GM12878 (cell line): ENCODE results near the gene GDPD2. TPM values are rescaled to one million over a fixed set of nuclear protein-coding genes. Genes with fewer than 3 reads are reported as not detected.

ENCODE experiments used
- ATAC-seq: fragments of 200-7000 bp; cut with Tn5 transposase; 3 replicates; pipeline ENCODE4 v1.9.1; 2020; ENCODE audit warnings: mild to moderate bottlenecking, moderate library complexity
- BruUV-seq: library from RNA; stranded (reverse); fragments of 400-500 nt; replicated peaks from 2 replicates; lab custom pipeline; 2021; lab: Mats Ljungman, UMichigan
- CTCF ChIA-PET: fragments of 300-600 bp; sonication (Branson Sonifier 250); formaldehyde crosslinking; extraction: SDS; loops from one replicate; lab custom pipeline; 2021; ENCODE audit warnings: inconsistent platforms; lab: Yijun Ruan, JAX
- POLR2A ChIA-PET: fragments of 350-600 bp; formaldehyde crosslinking; extraction: SDS; loops from one replicate; lab custom pipeline; 2021; ENCODE audit warnings: inconsistent platforms; lab: Charles Lee
- RAD21 ChIA-PET: fragments of 300-600 bp; sonication (Branson Sonifier 250); formaldehyde crosslinking; loops from one replicate; lab custom pipeline; 2023; ENCODE audit warnings: antibody characterized with exemption; ENCODE audit not compliant: unreplicated experiment; lab: Charles Lee
- SMC1A ChIA-PET: fragments of 300-600 bp; sonication (Branson Sonifier 250); formaldehyde crosslinking; loops from one replicate; lab custom pipeline; 2023; ENCODE audit not compliant: unreplicated experiment, uncharacterized antibody; lab: Charles Lee
- DNase-seq: peaks from one replicate; pipeline ENCODE4 v3.0.0-alpha.2; 2011; ENCODE audit warnings: low read depth, low spot score
- FAIRE-seq: peaks from 3 replicates; lab custom pipeline; 2011; peaks lifted over from hg19 to GRCh38; lab: Jason Lieb, UNC
- H2AFZ ChIP-seq: 2 replicates; pipeline ENCODE4 v1.6.0; 2011; ENCODE audit warnings: low read depth, low read length, control low read depth; ENCODE audit not compliant: control insufficient read depth
- H3K27ac ChIP-seq: 2 replicates; pipeline ENCODE4 v1.5.1; 2011; ENCODE audit warnings: control low read depth; ENCODE audit not compliant: control insufficient read depth, insufficient read depth
- H3K27me3 ChIP-seq, 2 experiments: replicated peaks in 1 of 2; 2 replicates each; pipeline versions ENCODE4 v1.6.0 to v1.6.1; 2011; ENCODE audit warnings: low read length in 1 of 2; ENCODE audit not compliant: control insufficient read depth in 2 of 2, insufficient read depth in 2 of 2
- H3K36me3 ChIP-seq, 2 experiments: 2 replicates each; pipeline ENCODE4 v1.5.1; 2011; ENCODE audit warnings: low read length in 1 of 2; ENCODE audit not compliant: control insufficient read depth in 2 of 2, insufficient read depth in 2 of 2
- H3K4me1 ChIP-seq: 2 replicates; pipeline ENCODE4 v1.6.1; 2011; ENCODE audit warnings: mild to moderate bottlenecking, low read length, moderate library complexity, mixed read lengths; ENCODE audit not compliant: control insufficient read depth, insufficient read depth
- H3K4me2 ChIP-seq: 2 replicates; pipeline ENCODE4 v1.6.0; 2011; ENCODE audit warnings: control low read depth; ENCODE audit not compliant: control insufficient read depth, insufficient read depth
- H3K4me3 ChIP-seq: fragments of 200-600 bp; sonication (generic); 2 replicates; pipeline ENCODE4 v1.5.1; 2016
- H3K79me2 ChIP-seq: 2 replicates; pipeline ENCODE4 v1.6.0; 2011; ENCODE audit warnings: low read length; ENCODE audit not compliant: control insufficient read depth, insufficient read depth
- H3K9ac ChIP-seq: 2 replicates; pipeline ENCODE4 v1.8.0; 2011; ENCODE audit warnings: low read length, control low read depth, mixed read lengths; ENCODE audit not compliant: control insufficient read depth, insufficient read depth
- H3K9me3 ChIP-seq: replicated peaks from 3 replicates; pipeline ENCODE4 v1.5.1; 2011; ENCODE audit warnings: mild to moderate bottlenecking, low read length; ENCODE audit not compliant: control insufficient read depth, insufficient read depth
- H4K20me1 ChIP-seq: 2 replicates; pipeline ENCODE4 v1.6.0; 2011; ENCODE audit not compliant: control insufficient read depth, insufficient read depth
- CHD2 ChIP-seq: IDR thresholded peaks from 2 replicates; pipeline ENCODE4 v1.6.1; 2011; ENCODE audit warnings: low read depth, low read length, improper control_type of control experiment, borderline replicate concordance
- HCFC1 ChIP-seq: fragments of 150-350 bp; IDR thresholded peaks from 2 replicates; pipeline ENCODE4 v1.6.1; 2014; ENCODE audit warnings: low read length
- NFYB ChIP-seq: IDR thresholded peaks from 2 replicates; pipeline ENCODE4 v1.6.1; 2011; ENCODE audit warnings: low read depth, mild to moderate bottlenecking, low read length, improper control_type of control experiment, moderate library complexity; ENCODE audit not compliant: insufficient read depth
- STAT3 ChIP-seq: IDR thresholded peaks from 2 replicates; pipeline ENCODE4 v1.6.1; 2011; ENCODE audit warnings: low read depth, low read length, improper control_type of control experiment
- ZNF24 ChIP-seq: fragments of 450-650 bp; IDR thresholded peaks from 2 replicates; pipeline ENCODE4 v1.6.1; 2017; ENCODE audit warnings: antibody characterized with exemption, mild to moderate bottlenecking
- WGBS: methylation state at CpG from one replicate; pipeline ENCODE4 v1.1.6; 2016; ENCODE audit warnings: low lambda C conversion rate; ENCODE audit not compliant: insufficient replicate concordance, insufficient coverage; ENCODE audit errors: missing lambda C conversion rate; 5-methylcytosine and 5-hydroxymethylcytosine counted together
- in situ Hi-C: fragments of 300-500 bp; cut with MboI; formaldehyde crosslinking; loops from 9 replicates; pipeline ENCODE4 v1.14.3; 2018; ENCODE audit warnings: mixed read lengths
- intact Hi-C: fragments of 100-400 bp; cut with micrococcal nuclease; formaldehyde crosslinking; loops from one replicate; pipeline ENCODE4 v1.14.2; 2022; ENCODE audit not compliant: unreplicated experiment
- polyA plus RNA-seq, 11 experiments: library from polyadenylated mRNA; depleted of rRNA in 4 of 11; unstranded in 6 of 11; stranded (reverse) in 5 of 11; fragments of >200 nt; fragmentation: Nextera tagmentation in 4 of 11; fragmentation: Illumina TruSeq in 1 of 11; extraction: Ambion mirVana in 4 of 11; extraction: Trizol in 1 of 11; gene quantifications; 1 replicate in 1 of 11; 2 replicates in 10 of 11; pipeline versions ENCODE4 v1.2.1 to v1.2.3, GENCODE V29; 2011 to 2016; ENCODE audit warnings: inconsistent platforms in 2 of 11, missing spikeins in 2 of 11, low read depth in 1 of 11
- total RNA-seq, 4 experiments: library from RNA; depleted of rRNA in 3 of 4; stranded (reverse); fragments of >200 nt in 3 of 4; fragmentation: Illumina TruSeq in 1 of 4; extraction: Trizol in 1 of 4; gene quantifications; 2 replicates each; pipeline versions ENCODE4 v1.2.1 to v1.2.3, GENCODE V29; 2013 to 2021
- TF ChIP-seq, protein P1 (sequence below): fragments of 450-650 bp; conservative IDR thresholded peaks from 2 replicates; pipeline ENCODE4 v1.6.1; 2017; ENCODE audit warnings: mild to moderate bottlenecking, moderate library complexity

Gene GDPD2
- total and polyA plus RNA-seq, 10 of the 15 experiments (the other 5 are each of a cell fraction or from before 2014, with no cell fraction given): 0.04 to 0.11 (median 0.09) TPM; not detected in 7

DNA sequence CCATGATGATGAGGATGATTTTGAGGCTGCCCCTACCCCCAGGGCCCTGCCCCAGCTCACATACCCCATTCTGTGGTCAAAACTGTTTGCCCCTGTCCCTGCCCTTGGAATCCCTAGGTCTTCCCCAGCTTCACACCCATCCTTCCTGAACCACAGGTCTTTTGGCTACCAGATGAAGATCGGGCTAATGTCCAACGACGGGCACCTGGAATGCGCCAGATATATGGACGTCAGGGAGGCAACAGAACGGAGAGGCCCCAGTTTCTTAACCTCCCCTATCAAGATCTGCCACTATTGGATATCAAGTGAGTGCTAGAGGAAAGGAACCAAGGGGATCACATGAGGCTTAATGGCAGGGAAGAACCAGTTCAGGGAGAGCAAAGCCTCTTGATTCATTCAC, 6.6 kb downstream of the GDPD2 start (continued):
- TF ChIP-seq, protein P1, sequence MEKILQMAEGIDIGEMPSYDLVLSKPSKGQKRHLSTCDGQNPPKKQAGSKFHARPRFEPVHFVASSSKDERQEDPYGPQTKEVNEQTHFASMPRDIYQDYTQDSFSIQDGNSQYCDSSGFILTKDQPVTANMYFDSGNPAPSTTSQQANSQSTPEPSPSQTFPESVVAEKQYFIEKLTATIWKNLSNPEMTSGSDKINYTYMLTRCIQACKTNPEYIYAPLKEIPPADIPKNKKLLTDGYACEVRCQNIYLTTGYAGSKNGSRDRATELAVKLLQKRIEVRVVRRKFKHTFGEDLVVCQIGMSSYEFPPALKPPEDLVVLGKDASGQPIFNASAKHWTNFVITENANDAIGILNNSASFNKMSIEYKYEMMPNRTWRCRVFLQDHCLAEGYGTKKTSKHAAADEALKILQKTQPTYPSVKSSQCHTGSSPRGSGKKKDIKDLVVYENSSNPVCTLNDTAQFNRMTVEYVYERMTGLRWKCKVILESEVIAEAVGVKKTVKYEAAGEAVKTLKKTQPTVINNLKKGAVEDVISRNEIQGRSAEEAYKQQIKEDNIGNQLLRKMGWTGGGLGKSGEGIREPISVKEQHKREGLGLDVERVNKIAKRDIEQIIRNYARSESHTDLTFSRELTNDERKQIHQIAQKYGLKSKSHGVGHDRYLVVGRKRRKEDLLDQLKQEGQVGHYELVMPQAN: no peak

- Histone ChIP-seq H3K4me3 (no peak overlapping the region), H2AFZ (peak overlapping the region; percentile 89), H3K36me3 (no peaks in the 10 kb centered on the region), H3K9ac (no peak overlapping the region; the same call in 1 of the 2 replicates), H3K27ac (no peak overlapping the region), H3K79me2 (no peaks in the 10 kb centered on the region), H3K4me1 (peaks cover 8% of the 10 kb centered on the region), H3K27me3 (no peaks in the 10 kb centered on the region), H3K4me2 (peak overlapping the region; percentile 79), H4K20me1 (no peaks in the 10 kb centered on the region), H3K9me3 (no peaks in the 10 kb centered on the region)
- WGBS: 59% methylated on average over 15 of the region's 15 CpGs
- intact Hi-C loops (loop anchor here (1.0 to 5.0 kb wide), 2 partner anchors 236 to 401 kb away; no protein-coding TSS in a partner anchor), in situ Hi-C loops (loop anchor here (25.0 kb wide), 1 partner anchor 396 kb away; the partner anchor contains the start of gene AWAT2)
- BruUV-seq: no TSS peak
- no peak for FAIRE-seq
- ChIA-PET POLR2A (interaction anchor here (0.6 kb wide), 1 partner anchor 326 kb away, joined by 3 read pairs; no protein-coding TSS in a partner anchor), CTCF (interaction anchor here (0.9 to 1.6 kb wide), 13 partner anchors 10 to 400 kb away, joined by 3 to 7 read pairs (median 4); partner anchors contain the start of genes GDPD2, IGBP1, KIF4A and PDZD11), SMC1A (interaction anchor here (0.6 to 1.3 kb wide), 5 partner anchors 139 to 236 kb away, joined by 3 to 4 read pairs (median 4); no protein-coding TSS in a partner anchor), RAD21 (interaction anchor here (0.9 to 1.7 kb wide), 6 partner anchors 10 to 400 kb away, joined by 3 to 5 read pairs (median 4); partner anchors contain the start of genes GDPD2 and IGBP1)
- no peak for DNase-seq
- TF ChIP-seq NFYB (no peak), ZNF24 (no peak), HCFC1 (no peak), STAT3 (no peak), CHD2 (no peak)
- ATAC-seq: no peak
Observed at GRCh38 chrX:70432936-70433847, 10.1 kb downstream of the GDPD2 start.
